ENCODE results near the gene TJAP1. TPM values are rescaled to one million over a fixed set of nuclear protein-coding genes. Genes with fewer than 3 reads are reported as not detected.

The TJAP1 gene
- total and polyA plus RNA-seq, 4 experiments from 2014 or later, result 7.3 to 54.4 (median 32.1) TPM

GRCh38 chr6:43547222-43547621 lies 69.9 kb downstream of the TJAP1 start:
- POLR2A ChIA-PET (ENCODE audit: partially characterized antibody), result no interaction called here
- H3K9me3 ChIP-seq (ENCODE audit: control insufficient read depth in 1 of 2, low read length in 2 of 2), result no peaks in the 10 kb centered on the region
- CTCF ChIA-PET (ENCODE audit: partially characterized antibody), result interaction anchor here (1.1 to 1.2 kb wide), 2 partner anchors 9 to 42 kb away, joined by 3 read pairs; no protein-coding TSS in a partner anchor
- Mint-ChIP-seq H3K27me3 (no peaks in the 10 kb centered on the region), H3K36me3 (peaks cover 51 to 74% of the 10 kb centered on the region in 2 donors), H3K27ac (peak overlapping the region in 4 of 7 donors; percentile 7 to 73 (median 26)), H3K4me1 (peaks cover 0 to 2% (median 0%) of the 10 kb centered on the region in 4 donors), H3K9me3 (no peaks in the 10 kb centered on the region), H3K4me3 (no peak overlapping the region)
- H3K27ac ChIP-seq (ENCODE audit: low read depth, low read length), result no peak overlapping the region
- no peaks in the 10 kb centered on the region for H3K27me3 ChIP-seq (ENCODE audit: insufficient read depth, low read length)
- H3K4me1 ChIP-seq (ENCODE audit: insufficient read depth, low read length), result no peaks in the 10 kb centered on the region
- intact Hi-C loops (cut with micrococcal nuclease), result no loop called here
- H3K36me3 ChIP-seq (ENCODE audit: insufficient read depth, low read length), result peaks cover 59% of the 10 kb centered on the region
- no peak overlapping the region for H3K4me3 ChIP-seq (ENCODE audit: low read length in 2 of 2)
- DNase-seq, result no peak

Small RNA genes lying within 50 kb of the gene (microRNA-seq; reads per million reads assigned to microRNA genes)
- gene MIR6780B (ENCODE audit: borderline microRNAs expressed, borderline number of aligned reads, borderline replicate concordance), result 1.4 reads per million

Other genes with a start within 250 kb of the TJAP1 start
- gene DNPH1, start 248.1 kb upstream of the TJAP1 start, total RNA-seq, result 10 to 100 TPM; 32.8 to 34.8 TPM
- gene DNPH1, start 248.1 kb upstream of the TJAP1 start, polyA plus RNA-seq, result 100 to 1,000 TPM in 1 of 2 donors, 10 to 100 TPM in 1; 93.5 to 159 TPM
- gene TTBK1, start 234.1 kb upstream of the TJAP1 start, total RNA-seq, result under 1 TPM in 1 of 2 experiments, not detected in 1; 0.06 TPM
- not detected for gene TTBK1, start 234.1 kb upstream of the TJAP1 start, polyA plus RNA-seq
- gene SLC22A7, start 179.3 kb upstream of the TJAP1 start, total RNA-seq, result not detected
- not detected for gene SLC22A7, start 179.3 kb upstream of the TJAP1 start, polyA plus RNA-seq
- 1 to 10 TPM; 1.9 to 3.0 TPM for gene CRIP3, start 168.7 kb upstream of the TJAP1 start, total RNA-seq
- gene CRIP3, start 168.7 kb upstream of the TJAP1 start, polyA plus RNA-seq, result not detected
- 10 to 100 TPM; 30.6 to 32.2 TPM for gene ZNF318, start 107.9 kb upstream of the TJAP1 start, total RNA-seq
- 1 to 10 TPM; 1.3 to 6.9 TPM for gene ZNF318, start 107.9 kb upstream of the TJAP1 start, polyA plus RNA-seq
- 10 to 100 TPM; 69.9 to 80.0 TPM for gene ABCC10, start 50.0 kb upstream of the TJAP1 start, total RNA-seq
- gene ABCC10, start 50.0 kb upstream of the TJAP1 start, polyA plus RNA-seq, result 10 to 100 TPM; 11.4 to 25.0 TPM
- gene DLK2, start 22.0 kb upstream of the TJAP1 start, total RNA-seq, result under 1 TPM; 0.33 to 0.49 TPM
- 1 to 10 TPM; 1.2 to 1.4 TPM for gene DLK2, start 22.0 kb upstream of the TJAP1 start, polyA plus RNA-seq
- gene LRRC73, start 32.8 kb downstream of the TJAP1 start, total RNA-seq, result under 1 TPM; 0.55 to 0.67 TPM
- not detected for gene LRRC73, start 32.8 kb downstream of the TJAP1 start, polyA plus RNA-seq
- gene YIPF3, start 39.4 kb downstream of the TJAP1 start, total RNA-seq, result 10 to 100 TPM; 74.8 to 82.9 TPM
- 10 to 100 TPM; 82.2 to 94.7 TPM for gene YIPF3, start 39.4 kb downstream of the TJAP1 start, polyA plus RNA-seq
- 10 to 100 TPM; 42.5 to 47.7 TPM for gene POLR1C, start 39.5 kb downstream of the TJAP1 start, total RNA-seq
- gene POLR1C, start 39.5 kb downstream of the TJAP1 start, polyA plus RNA-seq, result 10 to 100 TPM; 14.4 to 21.9 TPM
- 10 to 100 TPM; 42.2 to 43.4 TPM for gene XPO5, start 98.5 kb downstream of the TJAP1 start, total RNA-seq
- 10 to 100 TPM in 1 of 2 donors, 1 to 10 TPM in 1; 5.2 to 10.7 TPM for gene XPO5, start 98.5 kb downstream of the TJAP1 start, polyA plus RNA-seq
- gene POLH, start 98.6 kb downstream of the TJAP1 start, total RNA-seq, result 10 to 100 TPM; 27.1 to 31.9 TPM
- 10 to 100 TPM in 1 of 2 donors, 1 to 10 TPM in 1; 8.2 to 23.2 TPM for gene POLH, start 98.6 kb downstream of the TJAP1 start, polyA plus RNA-seq
- gene GTPBP2, start 151.7 kb downstream of the TJAP1 start, total RNA-seq, result 10 to 100 TPM; 82.3 to 85.0 TPM
- gene GTPBP2, start 151.7 kb downstream of the TJAP1 start, polyA plus RNA-seq, result 1 to 10 TPM in 1 of 2 donors, under 1 TPM in 1; 0.83 to 3.7 TPM
- gene MAD2L1BP, start 158.3 kb downstream of the TJAP1 start, total RNA-seq, result 10 to 100 TPM; 31.7 to 33.0 TPM
- 10 to 100 TPM; 23.6 to 25.1 TPM for gene MAD2L1BP, start 158.3 kb downstream of the TJAP1 start, polyA plus RNA-seq
- not detected for gene RSPH9, start 167.5 kb downstream of the TJAP1 start, total RNA-seq
- 1 to 10 TPM in 1 of 2 donors, under 1 TPM in 1; 0.71 to 1.3 TPM for gene RSPH9, start 167.5 kb downstream of the TJAP1 start, polyA plus RNA-seq
- gene MRPS18A, start 210.2 kb downstream of the TJAP1 start, total RNA-seq, result 10 to 100 TPM; 31.3 to 32.4 TPM
- 10 to 100 TPM; 62.6 to 86.1 TPM for gene MRPS18A, start 210.2 kb downstream of the TJAP1 start, polyA plus RNA-seq

Measured in CD4-positive, alpha-beta memory T cell (primary cell).